Activated naive CD4-positive, alpha-beta T cell treated with anti-CD3 and anti-CD28 coated beads, Interleukin-2, amount 50 U/mL, for 72 hours (primary cell): ENCODE results near the gene ADAMTS12. TPM values are rescaled to one million over a fixed set of nuclear protein-coding genes. Genes with fewer than 3 reads are reported as not detected.

ENCODE experiments used
- ATAC-seq, 2 donors: fragments of 150-1000 bp; cut with Tn5 transposase; 2 replicates each; pipeline ENCODE4 v1.10.0; 2021; ENCODE audit warnings: mild to moderate bottlenecking in 2 of 2, moderate library complexity in 2 of 2
- DNase-seq, 2 donors: peaks; one replicate each; pipeline ENCODE4 v3.0.0; 2021 to 2022; ENCODE audit warnings: low spot score in 2 of 2
- H3K27ac Mint-ChIP-seq, 2 donors: one replicate each; pipeline ENCODE4 v1.8.0; 2022; ENCODE audit warnings: mild to moderate bottlenecking in 2 of 2, mixed read lengths in 2 of 2
- H3K36me3 Mint-ChIP-seq, 2 donors: one replicate each; pipeline ENCODE4 v1.8.0; 2022; ENCODE audit warnings: mixed read lengths in 2 of 2
- H3K9me3 Mint-ChIP-seq, 2 donors: one replicate each; pipeline ENCODE4 v1.8.0; 2022; ENCODE audit warnings: mixed read lengths in 2 of 2
- total RNA-seq, 2 donors: library from RNA; stranded (reverse); gene quantifications; one replicate each; pipeline ENCODE4 v1.2.3, GENCODE V29; 2022

The ADAMTS12 gene
- total RNA-seq, 2 donors from 2014 or later: not detected

- no peak overlapping the region for H3K27ac Mint-ChIP-seq
- no peaks in the 10 kb centered on the region for H3K36me3 Mint-ChIP-seq
- ATAC-seq (no peak), DNase-seq (no peak)
- no peaks in the 10 kb centered on the region for H3K9me3 Mint-ChIP-seq
These were observed 128.4 kb downstream of the ADAMTS12 start for GRCh38 chr5:33763435-33763834.

DNA sequence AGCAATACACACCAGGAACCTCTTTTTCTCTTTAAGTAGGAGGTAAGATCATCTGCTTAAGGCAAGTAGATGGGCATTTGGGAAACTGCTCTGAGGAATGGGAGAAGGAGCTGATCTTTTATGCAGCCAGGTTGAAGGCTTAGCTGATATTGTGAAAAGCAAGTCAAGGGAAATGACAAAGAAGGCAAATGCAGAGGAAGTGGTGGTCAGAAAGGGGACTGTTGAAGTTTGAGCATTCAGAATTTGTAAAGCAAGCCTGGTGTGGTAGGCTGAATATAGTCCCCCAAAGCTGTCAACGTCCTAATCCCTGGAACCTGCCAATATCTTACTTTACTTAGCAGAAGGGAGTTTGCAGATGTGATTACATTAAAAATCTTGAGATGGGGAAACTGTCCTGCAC lies 128.9 kb downstream of the ADAMTS12 start:
- Mint-ChIP-seq H3K9me3 (no peaks in the 10 kb centered on the region), H3K27ac (no peak overlapping the region), H3K36me3 (no peaks in the 10 kb centered on the region)
- ATAC-seq (no peak), DNase-seq (no peak)

GRCh38 chr5:33761139-33761538 lies 130.7 kb downstream of the ADAMTS12 start:
- no peak overlapping the region for H3K27ac Mint-ChIP-seq
- H3K9me3 Mint-ChIP-seq: no peaks in the 10 kb centered on the region
- no peaks in the 10 kb centered on the region for H3K36me3 Mint-ChIP-seq
- no peak for ATAC-seq
- no peak for DNase-seq

- Mint-ChIP-seq H3K27ac (no peak overlapping the region), H3K36me3 (no peaks in the 10 kb centered on the region)
These were observed 133.1 kb downstream of the ADAMTS12 start for GRCh38 chr5:33758737-33759136.

GRCh38 chr5:33756491-33756890 lies 135.3 kb downstream of the ADAMTS12 start:
- no peak overlapping the region for H3K27ac Mint-ChIP-seq
- DNase-seq (no peak), ATAC-seq (no peak)
- no peaks in the 10 kb centered on the region for H3K36me3 Mint-ChIP-seq
- H3K9me3 Mint-ChIP-seq: no peaks in the 10 kb centered on the region

More at GRCh38 chr5:33758737-33759136, 133.1 kb downstream of the ADAMTS12 start:
- DNase-seq (no peak), ATAC-seq (no peak)
- no peaks in the 10 kb centered on the region for H3K9me3 Mint-ChIP-seq

DNA sequence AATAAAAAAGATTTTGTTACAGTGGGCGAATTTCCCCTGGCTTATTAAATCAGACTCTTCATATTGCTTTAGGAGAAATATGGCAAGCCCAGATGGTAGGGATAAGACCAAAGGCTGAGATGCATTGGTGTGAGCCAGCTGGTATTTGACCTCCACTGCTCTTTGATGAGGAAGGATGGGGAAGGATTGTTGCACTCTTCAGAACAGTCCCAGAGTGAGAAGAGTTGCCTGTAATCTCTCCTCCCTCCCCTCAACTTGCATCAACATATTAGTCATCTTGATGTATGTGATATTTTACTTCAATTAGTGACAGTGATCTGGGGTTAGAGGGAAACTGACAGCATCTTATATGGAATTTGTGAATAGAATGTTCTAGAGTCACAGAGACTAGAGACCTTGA lies 136.6 kb downstream of the ADAMTS12 start:
- ATAC-seq (no peak), DNase-seq (no peak)
- no peaks in the 10 kb centered on the region for H3K36me3 Mint-ChIP-seq
- H3K27ac Mint-ChIP-seq: no peak overlapping the region
- no peaks in the 10 kb centered on the region for H3K9me3 Mint-ChIP-seq

- Mint-ChIP-seq H3K9me3 (no peaks in the 10 kb centered on the region), H3K27ac (no peak overlapping the region), H3K36me3 (no peaks in the 10 kb centered on the region)
- ATAC-seq (no peak), DNase-seq (no peak)
These were observed 138.1 kb downstream of the ADAMTS12 start for GRCh38 chr5:33753704-33754103.

DNA sequence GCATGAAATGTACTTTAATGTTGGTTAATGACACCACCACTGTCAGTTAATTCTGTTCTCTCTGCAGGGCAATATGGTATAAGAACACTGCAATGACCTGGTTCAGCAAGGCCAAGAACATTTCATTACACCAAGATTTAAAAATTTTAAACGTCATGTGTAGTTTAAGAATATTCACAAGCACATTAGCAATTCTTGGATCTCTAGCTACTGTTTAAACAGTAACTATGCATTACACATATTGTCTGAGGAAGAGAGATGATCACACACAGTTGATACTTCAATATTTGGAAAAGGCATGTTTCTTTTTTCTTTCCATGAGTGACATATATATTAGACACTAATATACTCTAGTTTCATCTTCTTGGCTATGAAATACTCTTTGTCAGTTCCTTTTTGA lies 143.0 kb downstream of the ADAMTS12 start:
- ATAC-seq (no peak), DNase-seq (no peak)
- H3K36me3 Mint-ChIP-seq: no peaks in the 10 kb centered on the region
- H3K9me3 Mint-ChIP-seq: no peaks in the 10 kb centered on the region
- H3K27ac Mint-ChIP-seq: no peak overlapping the region

DNA sequence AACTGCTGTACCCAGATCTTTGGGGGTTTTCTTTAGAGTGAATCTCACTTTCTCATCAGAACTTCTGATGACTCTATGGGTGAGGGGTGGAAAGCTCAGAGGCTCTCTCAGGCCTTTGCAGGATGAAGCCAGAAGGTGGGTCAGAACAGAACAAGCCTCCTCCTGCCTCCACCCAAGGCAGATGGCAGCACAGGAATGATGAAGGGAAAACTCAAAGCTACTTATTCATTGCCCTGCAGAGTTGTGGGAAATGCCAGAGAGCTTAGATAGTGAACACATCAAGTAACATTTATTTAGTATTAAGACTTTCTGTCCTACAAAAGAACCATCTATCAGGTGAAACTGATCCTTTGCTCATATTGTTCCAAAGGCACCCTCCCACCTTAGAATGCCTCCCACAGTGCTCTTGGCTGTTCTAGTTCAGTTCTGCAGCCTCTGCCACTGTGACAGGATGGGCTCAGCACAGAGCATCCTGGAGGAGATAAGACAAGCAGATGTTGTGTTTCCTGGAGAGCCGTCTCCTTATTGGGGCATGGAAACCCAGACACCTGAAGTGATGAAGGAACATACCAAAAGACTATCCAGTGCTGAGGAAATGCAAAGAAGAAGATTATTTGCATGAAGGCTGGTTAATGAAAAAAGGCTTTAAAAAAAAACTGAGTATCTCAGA lies 146.6 kb downstream of the ADAMTS12 start:
- no peak for ATAC-seq
- no peak for DNase-seq
- no peak overlapping the region for H3K27ac Mint-ChIP-seq
- H3K9me3 Mint-ChIP-seq: no peaks in the 10 kb centered on the region
- no peaks in the 10 kb centered on the region for H3K36me3 Mint-ChIP-seq

DNA sequence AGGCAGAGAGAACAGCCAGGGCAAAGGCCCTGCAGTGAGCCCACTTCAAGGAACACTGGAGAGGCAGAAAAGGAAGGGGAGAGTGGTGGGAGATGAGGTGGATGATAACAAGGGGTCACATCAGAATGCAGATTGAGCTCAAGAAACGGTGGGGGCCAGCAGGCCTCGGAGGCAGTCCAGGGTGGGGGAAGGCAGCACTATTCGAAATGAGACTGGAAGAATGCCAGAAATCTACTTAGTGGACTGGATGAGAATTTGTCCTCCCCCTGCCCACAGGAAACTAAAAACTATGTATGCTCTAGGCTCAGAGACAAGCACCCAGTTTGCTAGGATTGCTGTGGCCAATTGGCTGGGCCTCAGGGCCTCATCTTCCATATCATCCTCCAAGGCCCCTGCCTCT lies 148.7 kb downstream of the ADAMTS12 start:
- Mint-ChIP-seq H3K36me3 (no peaks in the 10 kb centered on the region), H3K9me3 (no peaks in the 10 kb centered on the region), H3K27ac (no peak overlapping the region)
- DNase-seq (no peak), ATAC-seq (no peak)

- H3K27ac Mint-ChIP-seq: no peak overlapping the region
- no peaks in the 10 kb centered on the region for H3K36me3 Mint-ChIP-seq
- no peak for ATAC-seq
- no peak for DNase-seq
- no peaks in the 10 kb centered on the region for H3K9me3 Mint-ChIP-seq
These were observed 149.6 kb downstream of the ADAMTS12 start for GRCh38 chr5:33742181-33742580.

DNA sequence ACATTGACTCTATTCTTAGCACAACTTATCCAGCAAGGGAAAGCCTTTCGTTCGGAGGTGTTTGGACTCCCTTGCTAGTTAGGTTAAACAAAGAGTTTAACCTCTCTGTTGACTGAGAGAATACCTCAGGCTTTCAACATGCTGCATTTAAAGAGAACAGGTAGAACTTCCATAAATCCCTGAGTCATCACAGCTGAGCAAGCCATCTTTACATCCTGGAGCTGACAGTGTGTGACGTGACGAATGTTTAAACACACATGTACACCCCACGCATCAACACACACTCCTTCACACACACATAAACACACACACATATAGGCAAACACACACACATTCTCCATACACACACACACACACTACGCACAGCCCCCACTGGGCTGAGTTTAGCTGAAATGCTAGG lies 152.8 kb downstream of the ADAMTS12 start:
- ATAC-seq (no peak), DNase-seq (no peak)
- Mint-ChIP-seq H3K27ac (no peak overlapping the region), H3K36me3 (no peaks in the 10 kb centered on the region), H3K9me3 (no peaks in the 10 kb centered on the region)

DNA sequence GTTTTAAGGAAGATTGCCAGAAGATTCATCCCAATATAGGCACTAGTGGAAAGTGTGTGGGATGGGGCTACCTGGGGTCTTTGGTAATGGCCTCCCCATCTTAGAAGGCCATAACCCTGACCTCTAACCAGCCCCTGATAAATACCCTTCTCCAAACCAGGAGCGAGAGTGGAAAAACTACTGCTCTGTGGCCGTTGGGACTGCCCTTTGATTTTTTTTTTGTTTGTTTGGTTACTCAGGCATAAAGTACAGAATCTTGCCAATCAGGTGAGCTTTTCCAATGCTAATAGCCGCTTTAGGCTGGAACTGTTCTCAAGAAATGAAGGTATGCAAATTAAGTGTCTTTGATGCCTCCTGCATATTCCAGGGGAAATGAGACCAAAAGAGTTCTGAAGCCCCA lies 153.7 kb downstream of the ADAMTS12 start:
- H3K27ac Mint-ChIP-seq: no peak overlapping the region
- no peaks in the 10 kb centered on the region for H3K36me3 Mint-ChIP-seq
- ATAC-seq (no peak), DNase-seq (no peak)
- no peaks in the 10 kb centered on the region for H3K9me3 Mint-ChIP-seq

- Mint-ChIP-seq H3K27ac (no peak overlapping the region), H3K9me3 (no peaks in the 10 kb centered on the region), H3K36me3 (no peaks in the 10 kb centered on the region)
- DNase-seq (no peak), ATAC-seq (no peak)
These were observed 154.1 kb downstream of the ADAMTS12 start for GRCh38 chr5:33737697-33738096.

DNA sequence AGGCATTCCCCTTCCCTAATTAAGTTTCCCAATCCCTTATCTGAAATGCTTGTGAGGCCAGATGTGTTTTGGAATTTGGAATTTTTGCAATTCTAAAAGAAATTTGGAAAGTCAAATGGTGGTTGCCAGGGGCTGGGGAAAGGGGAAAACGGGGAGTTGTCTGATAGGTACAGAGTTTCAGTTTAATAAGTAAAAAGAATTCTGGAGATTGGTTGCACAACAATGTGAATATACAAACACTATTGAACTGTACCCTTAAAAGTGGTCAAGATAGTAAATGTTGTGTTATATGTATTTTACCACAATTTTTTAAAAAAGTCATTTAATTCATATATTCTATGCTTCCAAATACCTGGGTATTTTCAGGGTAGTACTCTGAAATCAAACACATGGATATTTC lies 154.5 kb downstream of the ADAMTS12 start:
- Mint-ChIP-seq H3K36me3 (no peaks in the 10 kb centered on the region), H3K9me3 (no peaks in the 10 kb centered on the region), H3K27ac (no peak overlapping the region)
- ATAC-seq: no peak
- no peak for DNase-seq

DNA sequence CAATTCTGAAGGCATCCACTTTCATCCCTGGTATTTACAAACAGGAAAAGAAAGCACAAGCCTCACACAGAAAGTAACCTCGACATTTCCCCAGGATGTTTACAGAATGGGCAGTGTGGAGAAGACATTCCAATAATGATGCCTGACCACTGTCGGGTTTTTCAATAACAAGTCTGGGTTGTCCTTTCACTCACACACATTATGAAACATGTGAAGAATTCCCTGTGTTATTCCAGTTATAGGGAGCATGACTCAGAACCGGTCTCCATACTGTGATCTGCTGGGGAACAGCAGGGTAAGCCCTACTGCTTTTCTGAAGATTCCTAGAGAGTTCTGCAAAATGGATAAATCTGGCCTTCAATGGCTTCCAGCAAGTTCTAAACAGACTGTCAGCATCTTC lies 155.3 kb downstream of the ADAMTS12 start:
- H3K36me3 Mint-ChIP-seq: no peaks in the 10 kb centered on the region
- DNase-seq (no peak), ATAC-seq (no peak)
- no peaks in the 10 kb centered on the region for H3K9me3 Mint-ChIP-seq
- no peak overlapping the region for H3K27ac Mint-ChIP-seq

DNA sequence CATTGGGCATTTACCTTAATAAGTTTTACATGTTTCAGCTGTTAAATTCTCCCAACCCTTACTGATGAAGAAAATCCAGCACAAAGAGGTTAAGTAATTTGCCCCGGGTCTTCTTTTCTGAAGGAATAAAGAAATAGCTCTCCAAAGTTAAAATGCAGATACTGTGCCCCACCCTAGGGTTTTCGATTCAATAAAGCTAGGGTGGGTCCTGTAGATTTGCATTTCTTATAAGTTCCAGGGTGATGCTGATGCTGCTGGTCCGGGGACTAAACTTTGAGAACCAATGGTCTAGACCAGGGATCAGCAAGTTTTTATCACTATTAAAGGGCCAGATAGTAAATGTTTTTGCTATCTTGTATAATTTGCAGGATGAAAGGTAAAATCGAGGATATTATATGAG lies 156.7 kb downstream of the ADAMTS12 start:
- Mint-ChIP-seq H3K36me3 (no peaks in the 10 kb centered on the region), H3K27ac (no peak overlapping the region), H3K9me3 (no peaks in the 10 kb centered on the region)
- no peak for DNase-seq
- ATAC-seq: no peak

GRCh38 chr5:33734537-33734936 lies 157.3 kb downstream of the ADAMTS12 start:
- ATAC-seq (no peak), DNase-seq (no peak)
- no peak overlapping the region for H3K27ac Mint-ChIP-seq
- no peaks in the 10 kb centered on the region for H3K9me3 Mint-ChIP-seq
- H3K36me3 Mint-ChIP-seq: no peaks in the 10 kb centered on the region

- DNase-seq: no peak
- H3K36me3 Mint-ChIP-seq: no peaks in the 10 kb centered on the region
- ATAC-seq: no peak
- no peaks in the 10 kb centered on the region for H3K9me3 Mint-ChIP-seq
- no peak overlapping the region for H3K27ac Mint-ChIP-seq
These were observed 158.6 kb downstream of the ADAMTS12 start for GRCh38 chr5:33733225-33733624.
